Measurements from ENCODE around the gene SMNDC1.
"Not testable (repeated sequence)": the region's sequence is repeated elsewhere in the genome, so short reads cannot be mapped to it uniquely, and the experiment has no call there.

The SMNDC1 gene

GRCh38 chr10:110284262-110284661 is 20.5 kb downstream of the SMNDC1 start:
- no peak for DNase-seq (ENCODE audit: low spot score)

- peak; percentile 43 for DNase-seq (ENCODE audit: low spot score)
These were observed 25.2 kb downstream of the SMNDC1 start for GRCh38 chr10:110279407-110279986.

- DNase-seq (ENCODE audit: low spot score): no peak
These were observed 25.9 kb downstream of the SMNDC1 start for GRCh38 chr10:110278562-110279406.

GRCh38 chr10:110277591-110277990 is 27.1 kb downstream of the SMNDC1 start:
- no peak for DNase-seq (ENCODE audit: low spot score)

- no peak for DNase-seq (ENCODE audit: low spot score)
These were observed 28.1 kb downstream of the SMNDC1 start for GRCh38 chr10:110276603-110277002.

- peak; percentile 29 for DNase-seq (ENCODE audit: low spot score)
These were observed 29.5 kb downstream of the SMNDC1 start for GRCh38 chr10:110275128-110275729.

DNA sequence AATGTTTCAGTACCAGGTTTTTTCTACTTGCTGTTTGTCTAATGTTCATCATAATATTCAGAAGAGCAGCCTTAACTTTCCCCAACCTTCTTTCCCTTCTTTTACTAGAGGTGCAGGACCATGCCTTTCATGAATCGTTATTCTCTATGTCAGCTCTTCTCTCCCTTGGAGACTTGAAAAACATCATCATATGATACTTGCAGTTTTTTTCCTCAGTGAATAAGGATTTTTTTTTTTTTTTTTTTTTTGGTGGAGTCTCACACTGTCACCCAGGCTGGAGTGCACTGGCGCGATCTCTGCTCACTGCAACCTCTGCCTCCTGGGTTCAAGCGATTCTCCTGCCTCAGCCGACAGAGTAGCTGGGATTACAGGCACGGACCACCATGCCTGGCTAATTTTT is 30.1 kb downstream of the SMNDC1 start:
- DNase-seq (ENCODE audit: low spot score): no peak

- no peak for DNase-seq (ENCODE audit: low spot score)
These were observed 30.6 kb downstream of the SMNDC1 start for GRCh38 chr10:110274072-110274627.

GRCh38 chr10:110273474-110273873 is 31.2 kb downstream of the SMNDC1 start:
- no peak for DNase-seq (ENCODE audit: low spot score)

GRCh38 chr10:110272995-110273394 is 31.7 kb downstream of the SMNDC1 start:
- DNase-seq (ENCODE audit: low spot score): not testable (repeated sequence)

GRCh38 chr10:110269374-110270318 is 35.1 kb downstream of the SMNDC1 start:
- DNase-seq (ENCODE audit: low spot score): no peak

DNA sequence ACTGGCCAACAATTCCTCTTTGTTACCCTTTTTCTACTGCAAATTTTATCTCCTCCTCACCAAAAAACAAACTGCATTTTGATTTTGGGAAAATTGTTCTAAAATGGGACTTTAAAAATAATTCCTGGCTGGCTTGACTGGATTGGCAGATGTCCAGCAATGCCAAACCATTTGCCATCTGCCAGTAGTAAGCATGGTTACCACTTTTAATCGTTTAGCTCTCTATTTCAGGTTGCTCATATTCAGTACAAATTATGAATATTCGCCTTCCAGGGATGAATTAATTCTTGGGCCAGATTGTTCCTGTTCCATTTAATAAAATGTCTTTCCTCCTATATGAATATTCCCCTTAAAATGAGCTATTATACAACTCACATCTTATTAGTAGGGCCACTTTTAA is 35.7 kb downstream of the SMNDC1 start:
- DNase-seq (ENCODE audit: low spot score): no peak

DNA sequence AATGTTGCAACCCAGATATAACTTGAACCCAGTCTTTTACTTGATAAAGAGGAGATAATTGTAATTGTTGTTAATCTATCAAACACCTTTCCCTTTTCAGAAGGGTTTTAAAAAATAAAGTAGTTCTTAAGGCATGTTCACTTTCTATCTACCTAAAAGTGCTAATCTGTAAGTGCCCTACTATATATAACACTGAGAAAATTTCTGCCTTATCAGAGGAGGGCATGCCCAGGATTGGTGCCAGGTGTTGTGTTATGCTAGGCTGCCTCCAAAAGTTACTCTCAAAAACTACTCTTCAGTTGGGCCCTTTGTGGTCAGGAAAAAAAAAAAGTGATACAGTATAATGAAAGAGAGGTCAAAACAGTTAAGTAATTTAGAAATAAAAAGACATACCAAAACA is 36.3 kb downstream of the SMNDC1 start:
- DNase-seq (ENCODE audit: low spot score): no peak

- DNase-seq (ENCODE audit: low spot score): no peak
These were observed 37.4 kb downstream of the SMNDC1 start for GRCh38 chr10:110267276-110267675.

DNA sequence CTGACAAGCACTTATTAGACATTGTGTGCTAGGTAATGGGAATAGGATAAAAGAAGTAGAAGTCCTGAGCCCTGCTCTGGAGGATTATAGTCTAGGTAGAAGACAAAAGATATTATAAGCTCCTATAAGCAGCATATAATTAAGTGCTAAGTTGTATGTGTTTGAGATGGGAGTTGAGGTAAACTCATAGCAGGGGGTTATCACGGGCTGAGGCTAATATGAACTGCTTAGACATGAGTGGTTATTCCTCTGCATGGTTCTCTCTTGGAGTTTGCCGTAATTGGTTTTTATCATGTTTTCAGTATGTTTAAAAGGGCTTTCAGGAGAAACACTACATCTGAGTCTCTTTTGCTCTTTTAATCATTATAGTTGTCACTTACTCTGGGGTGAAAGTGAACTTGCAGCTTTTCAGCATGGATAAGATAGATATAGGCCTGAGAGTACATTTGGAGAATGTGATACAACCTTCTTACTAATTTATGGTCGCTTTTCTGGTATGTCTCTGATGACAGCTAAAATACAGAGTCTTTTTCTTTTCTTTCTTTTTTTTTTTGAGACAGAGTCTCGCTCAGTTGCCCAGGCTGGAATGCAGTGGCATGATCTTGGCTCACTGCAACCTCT is 39.0 kb downstream of the SMNDC1 start:
- peak; percentile 36 for DNase-seq (ENCODE audit: low spot score)

GRCh38 chr10:110263164-110263563 is 41.6 kb downstream of the SMNDC1 start:
- no peak for DNase-seq (ENCODE audit: low spot score)

DNA sequence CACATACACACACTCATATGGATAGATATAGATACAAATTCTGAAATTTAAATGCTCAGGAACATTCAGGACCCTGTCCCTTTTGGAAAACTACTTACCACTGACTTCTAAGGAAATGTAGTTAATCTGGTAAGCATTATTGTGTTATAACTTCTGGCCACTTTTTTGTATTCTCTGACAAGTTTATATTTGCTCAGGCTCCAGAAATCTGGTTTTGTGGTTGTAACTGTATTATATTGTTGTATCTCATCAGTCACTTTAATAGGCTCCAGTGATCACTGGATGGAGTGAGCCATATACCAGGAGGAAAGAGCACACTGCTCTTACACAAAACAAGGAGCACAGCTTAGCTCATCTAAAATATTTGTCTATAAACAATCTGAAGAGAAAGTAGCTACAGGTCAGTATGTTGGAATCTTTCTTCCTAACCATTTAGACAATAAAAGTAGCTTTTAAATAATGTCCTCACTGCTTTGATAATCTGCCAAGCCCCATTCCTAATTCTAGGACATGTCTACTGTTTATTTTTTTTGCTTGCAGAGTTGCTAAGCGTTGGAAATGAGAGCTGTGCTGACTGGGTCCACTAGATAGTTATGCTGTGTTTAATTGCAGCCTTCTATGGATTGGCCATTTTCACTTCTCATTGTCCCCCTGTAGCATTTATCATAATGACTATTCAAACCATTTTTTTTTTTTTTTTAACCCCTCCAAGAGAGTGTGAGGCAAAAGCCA is 43.8 kb downstream of the SMNDC1 start:
- no peak for DNase-seq (ENCODE audit: low spot score)

GRCh38 chr10:110259317-110259716 is 45.4 kb downstream of the SMNDC1 start:
- no peak for DNase-seq (ENCODE audit: low spot score)

- DNase-seq (ENCODE audit: low spot score): no peak
These were observed 46.2 kb downstream of the SMNDC1 start for GRCh38 chr10:110258542-110258941.

DNA sequence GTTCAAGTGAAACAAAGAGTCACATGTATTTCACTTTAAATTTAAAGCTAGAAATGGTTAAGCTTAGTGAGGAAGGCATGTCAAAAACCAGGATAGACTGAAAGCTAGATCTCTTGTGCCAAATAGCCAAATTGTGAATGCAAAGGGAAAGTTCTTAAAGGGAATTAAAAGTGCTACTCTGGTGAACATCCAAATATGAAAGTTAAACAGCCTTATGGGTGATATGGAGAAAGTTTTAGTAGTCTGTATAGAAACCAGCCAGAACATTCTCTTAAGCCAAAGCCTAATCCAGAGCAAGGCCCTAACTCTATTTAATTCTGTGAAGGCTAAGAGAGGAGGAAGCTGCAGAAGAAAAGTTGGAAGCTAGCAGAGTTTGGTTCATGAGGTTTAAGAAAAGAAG is 50.3 kb downstream of the SMNDC1 start:
- DNase-seq (ENCODE audit: low spot score): no peak

- no peak for DNase-seq (ENCODE audit: low spot score)
These were observed 52.6 kb downstream of the SMNDC1 start for GRCh38 chr10:110252151-110252550.
